Neural cell (in vitro differentiated cells): ENCODE data around the gene NOPCHAP1. TPM values are rescaled to one million over a fixed set of nuclear protein-coding genes. Genes with fewer than 3 reads are reported as not detected.

Experiments used
- H2AFZ ChIP-seq: fragments of 200-600, 300-800 bp; sonication (generic), shearing (Covaris generic); 2 replicates; pipeline ENCODE4 v1.6.0; 2014; ENCODE audit warnings: low read depth, mild to moderate bottlenecking, antibody characterized with exemption, low read length, moderate library complexity
- H3F3A ChIP-seq: fragments of 200-600 bp; shearing (Covaris generic); 2 replicates; pipeline ENCODE4 v1.6.1; 2016; ENCODE audit warnings: mild to moderate bottlenecking, moderate library complexity, mixed read lengths, antibody characterized with exemption, low read length; ENCODE audit not compliant: insufficient read depth, poor library complexity, severe bottlenecking
- H3K27ac ChIP-seq: fragments of 200-600, 300-800 bp; sonication (generic), shearing (Covaris generic); 2 replicates; pipeline ENCODE4 v1.5.1; 2014; ENCODE audit warnings: mild to moderate bottlenecking, low read length, moderate library complexity
- H3K27me3 ChIP-seq: fragments of 300-800, 200-600 bp; sonication (generic), shearing (Covaris generic); 2 replicates; pipeline ENCODE4 v1.6.0; 2014; ENCODE audit warnings: mild to moderate bottlenecking, low read depth, low read length, moderate library complexity; ENCODE audit not compliant: insufficient read depth
- H3K36me3 ChIP-seq: fragments of 300-800, 200-600 bp; sonication (generic), shearing (Covaris generic); 2 replicates; pipeline ENCODE4 v1.5.1; 2014; ENCODE audit warnings: mild to moderate bottlenecking, antibody characterized with exemption, low read length, moderate library complexity; ENCODE audit not compliant: insufficient read depth
- H3K4me2 ChIP-seq: fragments of 300-800, 200-600 bp; sonication (generic), shearing (Covaris generic); 2 replicates; pipeline ENCODE4 v1.6.0; 2014; ENCODE audit warnings: mild to moderate bottlenecking, low read length
- H3K4me3 ChIP-seq: fragments of 300-800, 200-600 bp; sonication (generic), shearing (Covaris generic); 2 replicates; pipeline ENCODE4 v1.5.1; 2014; ENCODE audit warnings: mild to moderate bottlenecking, low read length, moderate library complexity
- H3K79me2 ChIP-seq: fragments of 200-600 bp; shearing (Covaris generic); replicated peaks from 2 replicates; pipeline ENCODE4 v1.6.0; 2014; ENCODE audit warnings: mild to moderate bottlenecking, low read length, moderate library complexity; ENCODE audit not compliant: insufficient read depth
- H3K9ac ChIP-seq: fragments of 300-800, 200-600 bp; sonication (generic), shearing (Covaris generic); 2 replicates; pipeline ENCODE4 v1.6.1; 2016; ENCODE audit warnings: mild to moderate bottlenecking, low read length, mixed read lengths
- H3K9me2 ChIP-seq: fragments of 200-600 bp; shearing (Covaris generic); 2 replicates; pipeline ENCODE4 v1.6.1; 2016; ENCODE audit warnings: mild to moderate bottlenecking, low read length, mixed read lengths; ENCODE audit not compliant: insufficient read depth
- H3K9me3 ChIP-seq: fragments of 200-600, 300-800 bp; sonication (generic), shearing (Covaris generic); 2 replicates; pipeline ENCODE4 v1.6.1; 2016; ENCODE audit warnings: mild to moderate bottlenecking, mixed run types, low read length, moderate library complexity, mixed read lengths
- H4K20me1 ChIP-seq: fragments of 200-600 bp; shearing (Covaris generic); 2 replicates; pipeline ENCODE4 v1.6.1; 2016; ENCODE audit warnings: mild to moderate bottlenecking, mixed run types; ENCODE audit not compliant: insufficient read depth
- CTCF ChIP-seq: fragments of 450-650 bp; IDR thresholded peaks from 2 replicates; pipeline ENCODE4 v1.5.1; 2014; ENCODE audit warnings: antibody characterized with exemption, mild to moderate bottlenecking, moderate library complexity; ENCODE audit not compliant: poor library complexity, severe bottlenecking
- EP300 ChIP-seq: fragments of 450-650 bp; conservative IDR thresholded peaks from 2 replicates; pipeline ENCODE4 v1.6.1; 2014; ENCODE audit warnings: antibody characterized with exemption, mild to moderate bottlenecking, moderate library complexity; ENCODE audit not compliant: poor library complexity, severe bottlenecking
- EZH2 ChIP-seq: fragments of 200-600, 300-800 bp; shearing (Covaris generic), sonication (generic); IDR thresholded peaks from 2 replicates; pipeline ENCODE4 v1.6.1; 2014; ENCODE audit warnings: antibody characterized with exemption, low read length, borderline replicate concordance, mild to moderate bottlenecking; ENCODE audit not compliant: insufficient read depth, poor library complexity, severe bottlenecking
- MXI1 ChIP-seq: fragments of 450-650 bp; conservative IDR thresholded peaks from 2 replicates; pipeline ENCODE4 v1.6.1; 2014; ENCODE audit warnings: antibody characterized with exemption, mild to moderate bottlenecking; ENCODE audit not compliant: poor library complexity, severe bottlenecking
- POLR2AphosphoS5 ChIP-seq: IDR thresholded peaks from 2 replicates; pipeline ENCODE4 v1.6.1; 2012
- RAD21 ChIP-seq: fragments of 450-650 bp; conservative IDR thresholded peaks from 2 replicates; pipeline ENCODE4 v1.6.1; 2014; ENCODE audit warnings: antibody characterized with exemption, mild to moderate bottlenecking, moderate library complexity
- REST ChIP-seq: IDR thresholded peaks from 2 replicates; pipeline ENCODE4 v1.6.1; 2012; ENCODE audit warnings: borderline replicate concordance
- SMC3 ChIP-seq: fragments of 450-650 bp; conservative IDR thresholded peaks from 2 replicates; pipeline ENCODE4 v1.6.1; 2014; ENCODE audit warnings: antibody characterized with exemption, mild to moderate bottlenecking, moderate library complexity; ENCODE audit not compliant: poor library complexity
- TAF1 ChIP-seq: IDR thresholded peaks from 2 replicates; pipeline ENCODE4 v1.6.1; 2012; ENCODE audit warnings: low read depth
- polyA plus RNA-seq: library from polyadenylated mRNA; depleted of rRNA; stranded (reverse); fragments of >200 nt; gene quantifications from 2 replicates; pipeline ENCODE4 v1.2.3, GENCODE V29; 2014

The NOPCHAP1 gene
- polyA plus RNA-seq, 1 donor from 2014 or later: 12.0 TPM

DNA sequence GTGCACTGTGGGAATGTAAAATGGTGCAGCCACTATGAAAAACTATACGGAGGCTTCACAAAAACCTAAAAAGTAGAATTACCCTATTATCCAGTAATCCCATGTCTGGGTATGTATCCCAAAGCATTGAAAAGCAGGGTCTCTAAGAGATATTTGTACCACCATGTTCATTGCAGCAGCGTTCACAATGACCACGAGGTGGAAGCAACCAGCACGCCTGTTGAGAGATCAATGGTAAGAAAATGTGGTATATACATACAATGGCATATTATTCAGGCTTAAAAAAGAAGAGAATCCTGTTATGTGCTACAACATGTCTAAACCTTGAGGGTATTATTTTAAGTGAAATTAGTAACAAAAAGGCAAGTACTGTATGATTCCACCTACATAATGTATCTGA is 910 bp upstream of the NOPCHAP1 start:
- TF ChIP-seq CTCF (no peak), TAF1 (no peak), SMC3 (no peak), REST (no peak), MXI1 (no peak), POLR2AphosphoS5 (no peak), RAD21 (no peak), EZH2 (no peak), EP300 (no peak)
- Histone ChIP-seq H4K20me1 (no peaks in the 10 kb centered on the region), H2AFZ (no peak overlapping the region), H3K9me2 (no peaks in the 10 kb centered on the region), H3F3A (no peaks in the 10 kb centered on the region), H3K27me3 (no peaks in the 10 kb centered on the region), H3K36me3 (no peaks in the 10 kb centered on the region), H3K9ac (no peak overlapping the region), H3K79me2 (peaks cover 27% of the 10 kb centered on the region), H3K4me3 (no peak overlapping the region), H3K4me2 (no peak overlapping the region), H3K9me3 (no peaks in the 10 kb centered on the region), H3K27ac (no peak overlapping the region)

- no peaks in the 10 kb centered on the region for H3F3A ChIP-seq
- TF ChIP-seq MXI1: no peak
- no peak for TF ChIP-seq TAF1
- TF ChIP-seq REST: no peak
- no peaks in the 10 kb centered on the region for H3K9me3 ChIP-seq
- no peak overlapping the region for H3K4me2 ChIP-seq
- peaks cover 27% of the 10 kb centered on the region for H3K79me2 ChIP-seq
- H3K9ac ChIP-seq: no peak overlapping the region
- no peaks in the 10 kb centered on the region for H3K9me2 ChIP-seq
- H3K4me3 ChIP-seq: no peak overlapping the region
- H4K20me1 ChIP-seq: no peaks in the 10 kb centered on the region
- H3K36me3 ChIP-seq: no peaks in the 10 kb centered on the region
- H2AFZ ChIP-seq: no peak overlapping the region
- H3K27me3 ChIP-seq: no peaks in the 10 kb centered on the region
- no peak overlapping the region for H3K27ac ChIP-seq
Observed at GRCh38 chr12:104990950-104991349, 4.8 kb downstream of the NOPCHAP1 start.
